HCT116 (cell line): ENCODE results near the gene RPP25. TPM values are rescaled to one million over a fixed set of nuclear protein-coding genes. Genes with fewer than 3 reads are reported as not detected.

Experiments used
- ATAC-seq: fragments of 200-7000 bp; cut with Tn5 transposase; 2 replicates; pipeline ENCODE4 v1.9.1; 2020; ENCODE audit warnings: mild to moderate bottlenecking, moderate library complexity
- BruUV-seq: library from RNA; stranded (reverse); fragments of 400-500 nt; replicated peaks from 2 replicates; lab custom pipeline; 2021; lab: Mats Ljungman, UMichigan
- CTCF ChIA-PET: fragments of 300-600 bp; sonication (Branson Sonifier 250); formaldehyde crosslinking; loops from one replicate; lab custom pipeline; 2021; ENCODE audit warnings: antibody characterized with exemption; lab: Charles Lee
- POLR2A ChIA-PET: fragments of 300-600, 350-600 bp; sonication (Branson Sonifier 250); formaldehyde crosslinking; loops from one replicate; lab custom pipeline; 2021; ENCODE audit warnings: antibody characterized with exemption; lab: Charles Lee
- RAD21 ChIA-PET, 2 experiments: fragments of 300-600 bp; sonication (Branson Sonifier 250); formaldehyde crosslinking; loops; one replicate each; lab custom pipeline; 2023; ENCODE audit warnings: low total read pairs in 2 of 2; ENCODE audit not compliant: uncharacterized antibody in 2 of 2, unreplicated experiment in 2 of 2, low non-redundant PET in 1 of 2; lab: Charles Lee
- DNase-seq: peaks from one replicate; pipeline ENCODE4 v3.0.0-alpha.2; 2010; ENCODE audit warnings: low read depth, low spot score
- H2AFZ ChIP-seq: fragments of 200-600 bp; shearing (Covaris generic), sonication (generic); 2 replicates; pipeline ENCODE4 v1.6.1; 2017; ENCODE audit warnings: low read depth, mixed run types, mixed read lengths, antibody characterized with exemption, low read length; ENCODE audit not compliant: poor library complexity, severe bottlenecking
- H3K27ac ChIP-seq: 2 replicates; pipeline ENCODE4 v1.5.1; 2012; ENCODE audit warnings: low read depth, low read length
- H3K27me3 ChIP-seq: fragments of 200-600 bp; sonication (generic); 2 replicates; pipeline ENCODE4 v1.6.1; 2016; ENCODE audit warnings: mixed run types, low read length, mixed read lengths; ENCODE audit not compliant: insufficient read depth
- H3K36me3 ChIP-seq, 2 experiments: fragments of 200-500 bp in 1 of 2; fragments of 200-600 bp in 1 of 2; sonication (Bioruptor generic) in 1 of 2; sonication (generic) in 1 of 2; 2 replicates each; pipeline versions ENCODE4 v1.5.1 to v1.6.1; 2014 to 2016; ENCODE audit warnings: low read length in 2 of 2, inconsistent platforms in 1 of 2, mixed read lengths in 1 of 2, mixed run types in 1 of 2; ENCODE audit not compliant: insufficient read depth in 2 of 2, control insufficient read depth in 1 of 2
- H3K4me1 ChIP-seq, 2 experiments: fragments of 200-600 bp in 1 of 2; sonication (generic) in 1 of 2; 2 replicates each; pipeline versions ENCODE4 v1.5.1 to v1.6.1; 2012 to 2017; ENCODE audit warnings: low read length in 2 of 2, inconsistent platforms in 1 of 2, mild to moderate bottlenecking in 1 of 2, mixed read lengths in 1 of 2, mixed run types in 1 of 2, moderate library complexity in 1 of 2; ENCODE audit not compliant: insufficient read depth in 2 of 2, control insufficient read depth in 1 of 2
- H3K4me2 ChIP-seq: fragments of 200-600 bp; sonication (generic); 2 replicates; pipeline ENCODE4 v1.6.1; 2017; ENCODE audit warnings: mixed run types, low read length, mixed read lengths
- H3K4me3 ChIP-seq, 2 experiments: fragments of 200-600 bp in 1 of 2; sonication (generic) in 1 of 2; replicated peaks in 1 of 2; 2 replicates each; pipeline ENCODE4 v1.5.1; 2011 to 2016; ENCODE audit warnings: low read length in 2 of 2, control low read depth in 1 of 2, low read depth in 1 of 2, mild to moderate bottlenecking in 1 of 2, mixed read lengths in 1 of 2, mixed run types in 1 of 2
- H3K79me2 ChIP-seq: fragments of 200-600 bp; sonication (generic); 2 replicates; pipeline ENCODE4 v1.6.1; 2017; ENCODE audit warnings: mild to moderate bottlenecking, mixed run types, low read length, moderate library complexity, mixed read lengths; ENCODE audit not compliant: insufficient read depth
- H3K9ac ChIP-seq: fragments of 200-600 bp; sonication (generic); 2 replicates; pipeline ENCODE4 v1.6.1; 2016; ENCODE audit warnings: low read length, mixed read lengths
- H3K9me2 ChIP-seq: fragments of 200-600 bp; sonication (generic), shearing (Covaris generic); 2 replicates; pipeline ENCODE4 v1.6.1; 2017; ENCODE audit warnings: mixed run types, mild to moderate bottlenecking, moderate library complexity; ENCODE audit not compliant: insufficient read depth
- H3K9me3 ChIP-seq, 2 experiments: fragments of 200-500 bp in 1 of 2; fragments of 200-600 bp in 1 of 2; sonication (Bioruptor generic) in 1 of 2; sonication (generic) in 1 of 2; 2 replicates each; pipeline ENCODE4 v1.6.1; 2014 to 2017; ENCODE audit warnings: low read length in 2 of 2, mixed read lengths in 2 of 2, inconsistent platforms in 1 of 2, low read depth in 1 of 2, mild to moderate bottlenecking in 1 of 2, mixed run types in 1 of 2, moderate library complexity in 1 of 2; ENCODE audit not compliant: control insufficient read depth in 1 of 2, insufficient read depth in 1 of 2
- H4K20me1 ChIP-seq: fragments of 200-600 bp; sonication (generic), shearing (Covaris generic); 2 replicates; pipeline ENCODE4 v1.6.1; 2017; ENCODE audit warnings: mixed run types, mild to moderate bottlenecking, moderate library complexity; ENCODE audit not compliant: insufficient read depth
- EZH2 ChIP-seq: fragments of 200-600 bp; sonication (generic); IDR thresholded peaks from 2 replicates; pipeline ENCODE4 v1.6.1; 2017; ENCODE audit warnings: antibody characterized with exemption, mixed run types
- POLR2AphosphoS5 ChIP-seq: IDR thresholded peaks from 2 replicates; pipeline ENCODE4 v1.6.1; 2011; ENCODE audit warnings: mild to moderate bottlenecking, low read depth, low read length, moderate library complexity
- REST ChIP-seq: IDR thresholded peaks from 2 replicates; pipeline ENCODE4 v1.6.1; 2012; ENCODE audit warnings: low read depth
- TCF7L2 ChIP-seq: IDR thresholded peaks from 2 replicates; pipeline ENCODE4 v1.7.0; 2011; ENCODE audit warnings: borderline replicate concordance, inconsistent platforms; ENCODE audit not compliant: insufficient read depth, insufficient read length; ENCODE audit errors: extremely low read depth
- YY1 ChIP-seq: IDR thresholded peaks from 2 replicates; pipeline ENCODE4 v1.6.1; 2011; ENCODE audit warnings: low read length, low read depth, moderate library complexity, mild to moderate bottlenecking; ENCODE audit not compliant: insufficient replicate concordance; ENCODE audit errors: extremely low read depth
- ZBTB33 ChIP-seq: IDR thresholded peaks from 2 replicates; pipeline ENCODE4 v1.6.1; 2011; ENCODE audit warnings: mild to moderate bottlenecking, low read length, moderate library complexity; ENCODE audit not compliant: insufficient replicate concordance; ENCODE audit errors: extremely low read depth
- intact Hi-C: fragments of 100-400 bp; cut with micrococcal nuclease; formaldehyde crosslinking; loops from 2 replicates; pipeline ENCODE4 v1.10.0; 2022
- total RNA-seq: library from RNA; stranded (reverse); gene quantifications from one replicate; pipeline ENCODE4 v1.2.1, GENCODE V29; 2021; ENCODE audit not compliant: unreplicated experiment

Gene RPP25
- total RNA-seq, 1 experiment from 2014 or later: 5.9 TPM

GRCh38 chr15:74995182-74995778 is 38.7 kb upstream of the RPP25 start, which contains the start of gene SCAMP5:
SCAMP5 (plus strand) TSS chr15:74995563; CDS start chr15:75011840, 16,277 bp downstream.
- ChIA-PET CTCF (interaction anchor here (0.6 to 1.3 kb wide), 3 partner anchors 209 to 304 kb away, joined by 3 to 4 read pairs (median 3); no protein-coding TSS in a partner anchor), POLR2A (interaction anchor here (0.9 to 1.0 kb wide), 2 partner anchors 16 to 38 kb away, joined by 3 to 5 read pairs; partner anchors contain the start of gene RPP25), RAD21 (interaction anchor here in 1 of 2 experiments (0.6 kb wide), 1 partner anchor 8 kb away, joined by 3 read pairs; no protein-coding TSS in a partner anchor)
- Histone ChIP-seq H3K4me1 (peaks cover 0 to 5% of the 10 kb centered on the region in 2 experiments; a peak in 1 of 4 replicates), H3K4me3 (peak within 1 kb of the TSS; percentile 50 to 60), H3K4me2 (peak within 1 kb of the TSS; percentile 82), H4K20me1 (no peaks in the 10 kb centered on the region), H3K36me3 (no peaks in the 10 kb centered on the region), H3K27ac (no peak within 1 kb of the TSS; the same call in 1 of the 2 replicates), H3K9me2 (no peaks in the 10 kb centered on the region)
- peak; percentile 87 for DNase-seq
- intact Hi-C loops: no loop called here
- TF ChIP-seq TCF7L2 (peak; percentile 9), REST (peak; percentile 93), YY1 (peak; percentile 67), POLR2AphosphoS5 (peak; percentile 38; the same call in 1 of the 2 replicates), ZBTB33 (peak; percentile 99), EZH2 (no peak)
- TF ChIP-seq, all 23 proteins: peak for 5
- no peaks in the 10 kb centered on the region for H3K9me3 ChIP-seq
- peak; percentile 99 for ATAC-seq
- H3K9ac ChIP-seq: peak within 1 kb of the TSS; percentile 44; the same call in 1 of the 2 replicates
- BruUV-seq: no TSS peak
- peaks cover 11% of the 10 kb centered on the region; the same call in 1 of the 2 replicates for H3K27me3 ChIP-seq
- H2AFZ ChIP-seq: peak within 1 kb of the TSS; percentile 45
- no peaks in the 10 kb centered on the region for H3K79me2 ChIP-seq
